NCI-H345 (cell line): ENCODE results near the gene C10orf53.
A peak's percentile ranks its signal among the peaks of the same experiment; 100 is the strongest.

Source experiments
- DNase-seq: peaks from one replicate; lab custom pipeline; 2025; lab: John Stamatoyannopoulos, UW

C10orf53 gene, protein sequence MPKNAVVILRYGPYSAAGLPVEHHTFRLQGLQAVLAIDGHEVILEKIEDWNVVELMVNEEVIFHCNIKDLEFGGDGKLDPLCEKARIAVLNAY

DNA sequence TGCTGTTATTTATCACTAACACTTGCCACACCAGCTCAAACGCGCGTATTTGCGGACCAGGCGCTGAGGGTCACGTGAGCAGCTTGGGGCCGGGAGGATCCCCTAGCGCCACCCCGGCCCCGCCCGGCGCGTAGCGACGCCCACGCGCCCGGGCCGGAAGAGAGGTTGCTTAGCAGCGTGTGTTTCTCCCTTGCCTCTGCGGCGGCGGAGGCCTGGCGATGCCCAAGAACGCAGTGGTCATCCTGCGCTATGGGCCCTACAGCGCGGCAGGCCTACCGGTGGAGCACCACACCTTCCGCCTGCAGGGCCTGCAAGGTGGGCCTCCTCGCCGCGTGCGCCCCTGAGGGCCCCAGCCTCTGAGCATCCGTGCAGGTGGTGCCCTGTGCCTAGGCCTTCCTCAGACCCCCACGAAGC lies at the start of gene C10orf53:
C10orf53 (plus strand) TSS at position 172 of the 414 bp plus-strand sequence; CDS start at position 219, 47 bp downstream.
- peak; percentile 75 for DNase-seq

- no peak for DNase-seq
These were observed 47.5 kb upstream of the C10orf53 start for GRCh38 chr10:49631975-49632374.

GRCh38 chr10:49632406-49633317 lies 46.8 kb upstream of the C10orf53 start:
- DNase-seq = no peak

DNA sequence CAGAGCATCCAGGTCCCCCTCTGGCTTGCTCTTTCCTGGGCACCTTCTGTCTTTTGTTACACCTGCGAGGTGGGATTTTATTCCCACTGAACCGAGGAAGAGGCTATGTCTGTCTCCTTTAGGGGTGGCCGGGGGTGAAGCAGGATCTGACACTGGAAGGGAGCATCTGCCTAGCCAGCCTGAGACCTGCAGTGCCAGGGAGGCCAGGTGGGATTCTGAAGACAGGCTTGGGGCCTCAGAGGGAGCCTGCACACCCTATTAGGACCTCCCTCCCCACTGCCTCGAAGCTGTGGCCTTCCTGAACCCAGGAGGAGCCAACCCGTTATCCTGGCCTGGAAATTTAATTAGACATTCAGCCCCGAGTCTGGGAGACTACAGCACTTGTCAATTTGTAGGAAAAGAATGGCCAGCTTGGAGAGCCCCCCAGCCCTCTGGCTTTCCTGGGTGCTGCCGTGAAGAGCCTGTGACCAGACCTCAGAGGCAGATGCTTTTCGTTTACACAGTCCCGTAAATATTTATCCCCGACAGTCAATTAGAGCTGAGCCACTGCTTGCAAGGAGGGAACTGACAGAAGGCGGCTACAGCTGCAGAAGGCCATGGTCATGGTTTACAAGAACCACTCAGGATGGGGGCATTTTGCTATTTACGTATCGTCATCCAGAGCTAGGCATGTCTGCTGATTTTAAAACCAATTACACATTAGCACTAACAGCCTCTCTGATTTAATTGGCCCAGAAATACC lies 46.0 kb upstream of the C10orf53 start:
- DNase-seq = no peak

- no peak for DNase-seq
These were observed 45.3 kb upstream of the C10orf53 start for GRCh38 chr10:49634069-49634660.

- no peak for DNase-seq
These were observed 37.1 kb upstream of the C10orf53 start for GRCh38 chr10:49642311-49642710.

- DNase-seq = no peak
These were observed 36.0 kb upstream of the C10orf53 start for GRCh38 chr10:49643241-49644034.

DNA sequence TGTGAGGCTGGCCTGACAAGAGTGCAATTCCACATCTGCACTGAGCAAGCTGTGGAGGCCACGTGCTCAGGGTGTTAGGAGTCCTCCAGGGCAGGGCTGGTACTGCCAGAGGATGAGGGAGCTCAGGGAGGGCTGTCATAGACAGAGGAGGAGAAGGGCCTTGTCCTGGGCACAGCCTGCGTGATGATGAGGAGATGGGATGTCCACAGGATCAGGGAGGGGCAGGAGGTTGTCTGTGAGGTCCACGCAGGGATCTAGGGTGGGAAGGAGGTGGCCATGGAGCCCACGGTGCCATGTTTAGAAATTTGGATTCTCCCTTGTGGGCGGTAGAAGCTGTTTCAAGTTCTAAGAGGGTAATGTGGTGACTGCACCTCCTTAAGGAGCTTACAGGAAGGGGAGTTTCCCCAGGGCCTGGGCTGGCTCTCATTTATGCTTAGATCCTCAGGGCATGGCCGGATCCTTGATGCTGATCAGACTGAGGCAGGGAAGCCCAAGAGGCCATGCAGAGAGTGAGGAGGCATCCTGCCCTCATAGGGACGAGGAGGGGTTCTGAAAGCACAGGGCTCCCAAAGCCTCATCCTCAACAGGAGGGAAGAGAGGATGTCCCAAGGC lies 35.3 kb upstream of the C10orf53 start:
- DNase-seq = no peak

- DNase-seq = no peak
These were observed 34.0 kb upstream of the C10orf53 start for GRCh38 chr10:49645417-49645816.

- no peak for DNase-seq
These were observed 33.3 kb upstream of the C10orf53 start for GRCh38 chr10:49645871-49646870.

DNA sequence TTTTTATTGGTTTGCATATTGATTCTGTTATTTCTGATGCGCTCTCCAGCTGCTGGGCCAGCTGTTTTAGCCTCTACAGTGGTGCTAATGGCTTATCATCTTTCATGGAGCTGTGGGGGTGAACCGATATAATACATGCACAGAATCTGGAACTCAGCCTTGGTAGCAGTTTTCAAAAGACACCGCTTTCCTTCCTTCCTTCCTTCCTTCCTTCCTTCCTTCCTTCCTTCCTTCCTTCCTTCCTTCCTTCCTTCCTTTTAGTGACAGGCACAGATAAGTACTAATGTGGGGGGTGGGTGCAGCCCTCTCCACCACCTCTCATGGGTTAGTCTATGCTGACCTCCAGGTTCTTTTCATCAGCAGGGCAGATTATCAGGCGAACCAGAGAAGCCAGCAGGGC lies 31.9 kb upstream of the C10orf53 start:
- no peak for DNase-seq

- no peak for DNase-seq
These were observed 31.3 kb upstream of the C10orf53 start for GRCh38 chr10:49647985-49648795.

DNA sequence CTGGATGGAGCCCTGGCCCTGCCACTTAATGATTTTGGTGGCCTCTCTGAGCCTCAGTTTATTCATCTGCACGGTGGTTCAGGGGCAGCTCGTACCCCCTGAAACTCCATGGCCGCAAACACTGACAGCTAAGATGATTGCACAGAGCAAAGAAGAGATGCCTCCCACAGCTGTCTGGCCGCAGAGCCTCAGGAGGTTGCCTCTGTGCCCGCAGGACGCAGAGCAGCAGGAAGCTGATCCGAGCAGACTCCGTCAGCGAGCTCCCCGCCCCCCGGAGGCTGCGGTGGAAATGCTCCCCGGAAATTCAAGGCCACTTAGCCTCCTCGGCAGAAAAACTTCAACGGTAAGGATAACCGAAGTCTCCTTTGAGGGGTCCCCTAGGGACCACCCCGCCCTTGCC lies 30.2 kb upstream of the C10orf53 start:
- DNase-seq = no peak

GRCh38 chr10:49649936-49650723 lies 29.3 kb upstream of the C10orf53 start:
- no peak for DNase-seq

- DNase-seq = no peak
These were observed 28.8 kb upstream of the C10orf53 start for GRCh38 chr10:49650724-49651034.

DNA sequence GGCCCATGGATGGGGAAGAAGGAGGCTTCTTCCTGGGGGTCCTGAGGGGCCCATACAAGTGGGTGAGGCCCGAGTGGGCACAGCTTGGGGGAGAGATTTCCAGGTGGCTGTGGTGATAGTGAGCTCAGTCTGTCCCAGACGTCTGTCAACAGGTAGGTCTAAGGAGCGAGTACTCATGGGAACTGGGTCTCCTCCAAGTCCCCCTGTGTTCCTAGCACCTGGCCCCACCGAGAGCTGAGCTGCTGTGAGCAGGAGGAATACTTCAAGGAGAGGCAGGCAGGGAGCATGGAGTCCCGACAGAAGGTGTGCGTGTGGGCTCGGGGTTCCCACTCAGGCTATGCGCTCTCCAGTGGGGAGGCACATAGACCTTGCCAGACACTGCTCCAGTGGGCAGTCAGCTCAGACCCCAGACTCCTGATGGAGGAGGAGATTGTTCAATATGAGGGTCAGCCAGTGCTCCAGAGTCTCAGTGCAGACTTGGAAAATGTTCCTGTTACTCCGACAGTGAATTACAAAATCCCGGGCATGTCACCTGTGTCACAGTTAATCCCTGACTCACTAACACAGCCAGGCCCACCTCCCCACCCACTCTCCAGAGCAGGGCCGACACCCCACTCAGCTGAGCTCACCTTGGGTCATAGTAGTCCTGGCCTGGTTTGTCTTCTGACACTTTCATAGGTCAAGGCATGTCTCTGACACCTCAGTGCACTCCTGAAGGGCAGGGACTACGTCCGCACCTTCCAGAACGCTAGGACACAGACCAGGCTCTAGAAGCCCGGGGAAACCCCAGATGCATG lies 28.2 kb upstream of the C10orf53 start:
- DNase-seq = no peak

DNA sequence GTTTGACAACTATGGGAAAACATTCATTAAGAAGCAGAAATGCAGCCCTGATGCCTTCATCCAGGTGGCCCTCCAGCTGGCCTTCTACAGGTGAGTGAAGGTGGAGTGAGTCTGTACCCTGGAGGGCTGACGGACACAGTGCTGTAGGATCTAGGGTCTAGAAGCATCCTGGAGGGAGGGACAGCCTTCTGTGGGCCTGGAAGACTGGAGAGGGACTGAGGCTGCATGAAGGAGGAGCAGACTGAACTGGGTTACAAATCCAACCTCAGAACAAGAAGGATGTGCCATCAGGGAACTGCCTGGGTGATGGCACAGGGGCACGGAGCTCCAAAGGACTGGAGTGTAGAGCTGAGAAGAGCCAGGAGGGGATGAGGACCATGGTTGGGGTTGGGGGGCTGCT lies 27.5 kb upstream of the C10orf53 start:
- no peak for DNase-seq
